ENCODE data around the gene GRAMD2B.

DNA sequence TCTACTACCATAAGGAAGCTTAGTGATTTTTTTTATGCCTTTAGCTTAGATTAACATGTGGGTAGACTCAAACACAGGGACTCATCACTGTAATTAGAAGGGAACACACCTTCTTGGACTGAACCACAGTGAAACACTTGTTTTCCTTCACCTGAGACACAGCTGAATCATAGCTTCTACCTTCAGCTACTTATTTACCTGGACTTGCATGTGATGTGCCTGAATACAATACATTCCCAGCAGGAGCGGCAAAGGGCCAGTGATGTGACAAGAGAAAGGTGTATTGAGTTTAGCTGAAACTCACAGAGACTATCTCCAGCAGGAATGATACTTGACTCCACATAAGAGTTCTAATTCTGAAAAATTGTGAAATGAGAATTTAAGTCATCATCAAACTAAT is 37.8 kb downstream of the GRAMD2B start:
- TF ChIP-seq CTCF (IDR thresholded peaks at IDR 0.05; ENCODE audit: insufficient read depth, low read depth, low read length) (no peak), EZH2 (IDR thresholded peaks at IDR 0.05; ENCODE audit: insufficient read depth, low read length) (no peak)
